HG03175 (cell line): ENCODE data around the gene SBF2.

Source experiments
- ATAC-seq: cut with Tn5 transposase; IDR thresholded peaks from one replicate; pipeline ENCODE4 v1.9.1; 2021; ENCODE audit warnings: mild to moderate bottlenecking, moderate library complexity; ENCODE audit not compliant: unreplicated experiment

The SBF2 gene

GRCh38 chr11:10302359-10302743, 8.3 kb upstream of the SBF2 start:
- no peak for ATAC-seq

GRCh38 chr11:10301656-10302358, 7.8 kb upstream of the SBF2 start:
- ATAC-seq: no peak

GRCh38 chr11:10298342-10298741, 4.3 kb upstream of the SBF2 start:
- peak; percentile 95 for ATAC-seq

GRCh38 chr11:10295064-10295901, 1.3 kb upstream of the SBF2 start:
- ATAC-seq: no peak

- ATAC-seq: no peak
Measured at GRCh38 chr11:10294290-10294953, 403 bp upstream of the SBF2 start.

- no peak for ATAC-seq
Measured at GRCh38 chr11:10291801-10292638, 2.0 kb downstream of the SBF2 start.

GRCh38 chr11:10289765-10290380, 4.1 kb downstream of the SBF2 start:
- no peak for ATAC-seq

GRCh38 chr11:10288881-10289764, 4.9 kb downstream of the SBF2 start:
- no peak for ATAC-seq

- ATAC-seq: no peak
Measured at GRCh38 chr11:10287766-10288715, 6.0 kb downstream of the SBF2 start.

GRCh38 chr11:10287140-10287539, 6.9 kb downstream of the SBF2 start:
- ATAC-seq: no peak

- no peak for ATAC-seq
Measured at GRCh38 chr11:10285148-10285802, 8.7 kb downstream of the SBF2 start.

- ATAC-seq: no peak
Measured at GRCh38 chr11:10283991-10284390, 10.0 kb downstream of the SBF2 start.

GRCh38 chr11:10282117-10282516, 11.9 kb downstream of the SBF2 start:
- no peak for ATAC-seq

- no peak for ATAC-seq
Measured at GRCh38 chr11:10275714-10276113, 18.3 kb downstream of the SBF2 start.

GRCh38 chr11:10274726-10275125, 19.3 kb downstream of the SBF2 start:
- no peak for ATAC-seq

- no peak for ATAC-seq
Measured at GRCh38 chr11:10273738-10274137, 20.3 kb downstream of the SBF2 start.

- no peak for ATAC-seq
Measured at GRCh38 chr11:10272132-10272531, 21.9 kb downstream of the SBF2 start.
